ENCODE results near the gene RPS6KA2. TPM values are rescaled to one million over a fixed set of nuclear protein-coding genes. Genes with fewer than 3 reads are reported as not detected.
"Not testable (repeated sequence)": the region's sequence is repeated elsewhere in the genome, so short reads cannot be mapped to it uniquely, and the experiment has no call there.

Gene RPS6KA2
- total RNA-seq, 3 donors from 2014 or later (not counting 1 experiment from before 2014, with no cell fraction given), result 2.8 to 4.5 (median 2.9) TPM

- Histone ChIP-seq H3K4me3 (ENCODE audit: low read length) (no peak overlapping the region), H3K36me3 (ENCODE audit: control insufficient read depth, insufficient read depth, low read length) (no peaks in the 10 kb centered on the region), H3K27ac (ENCODE audit: low read length) (no peak overlapping the region), H3K4me1 (ENCODE audit: control insufficient read depth, insufficient read depth, low read length) (peaks cover 8% of the 10 kb centered on the region), H3K27me3 (ENCODE audit: control insufficient read depth, insufficient read depth, low read length) (no peaks in the 10 kb centered on the region), H3K9me3 (ENCODE audit: control insufficient read depth, insufficient read depth, low read length) (no peaks in the 10 kb centered on the region)
- Mint-ChIP-seq H3K27me3 (ENCODE audit: low read depth in 2 of 2) (peaks cover 9 to 10% of the 10 kb centered on the region in 2 donors), H3K4me1 (no peaks in the 10 kb centered on the region), H3K27ac (no peak overlapping the region), H3K36me3 (no peaks in the 10 kb centered on the region), H3K9me3 (no peaks in the 10 kb centered on the region), H3K4me3 (no peak overlapping the region)
- intact Hi-C loops (cut with micrococcal nuclease), result no loop called here
- DNase-seq (no peak), ATAC-seq (no peak)
- TF ChIP-seq, protein P1, sequence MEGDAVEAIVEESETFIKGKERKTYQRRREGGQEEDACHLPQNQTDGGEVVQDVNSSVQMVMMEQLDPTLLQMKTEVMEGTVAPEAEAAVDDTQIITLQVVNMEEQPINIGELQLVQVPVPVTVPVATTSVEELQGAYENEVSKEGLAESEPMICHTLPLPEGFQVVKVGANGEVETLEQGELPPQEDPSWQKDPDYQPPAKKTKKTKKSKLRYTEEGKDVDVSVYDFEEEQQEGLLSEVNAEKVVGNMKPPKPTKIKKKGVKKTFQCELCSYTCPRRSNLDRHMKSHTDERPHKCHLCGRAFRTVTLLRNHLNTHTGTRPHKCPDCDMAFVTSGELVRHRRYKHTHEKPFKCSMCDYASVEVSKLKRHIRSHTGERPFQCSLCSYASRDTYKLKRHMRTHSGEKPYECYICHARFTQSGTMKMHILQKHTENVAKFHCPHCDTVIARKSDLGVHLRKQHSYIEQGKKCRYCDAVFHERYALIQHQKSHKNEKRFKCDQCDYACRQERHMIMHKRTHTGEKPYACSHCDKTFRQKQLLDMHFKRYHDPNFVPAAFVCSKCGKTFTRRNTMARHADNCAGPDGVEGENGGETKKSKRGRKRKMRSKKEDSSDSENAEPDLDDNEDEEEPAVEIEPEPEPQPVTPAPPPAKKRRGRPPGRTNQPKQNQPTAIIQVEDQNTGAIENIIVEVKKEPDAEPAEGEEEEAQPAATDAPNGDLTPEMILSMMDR (IDR thresholded peaks at IDR 0.05), result no peak
- WGBS (ENCODE audit: insufficient coverage), result 93% methylated on average over 13 of the region's 13 CpGs
Observed at GRCh38 chr6:166388290-166389004, 238.6 kb downstream of the RPS6KA2 start.

DNA sequence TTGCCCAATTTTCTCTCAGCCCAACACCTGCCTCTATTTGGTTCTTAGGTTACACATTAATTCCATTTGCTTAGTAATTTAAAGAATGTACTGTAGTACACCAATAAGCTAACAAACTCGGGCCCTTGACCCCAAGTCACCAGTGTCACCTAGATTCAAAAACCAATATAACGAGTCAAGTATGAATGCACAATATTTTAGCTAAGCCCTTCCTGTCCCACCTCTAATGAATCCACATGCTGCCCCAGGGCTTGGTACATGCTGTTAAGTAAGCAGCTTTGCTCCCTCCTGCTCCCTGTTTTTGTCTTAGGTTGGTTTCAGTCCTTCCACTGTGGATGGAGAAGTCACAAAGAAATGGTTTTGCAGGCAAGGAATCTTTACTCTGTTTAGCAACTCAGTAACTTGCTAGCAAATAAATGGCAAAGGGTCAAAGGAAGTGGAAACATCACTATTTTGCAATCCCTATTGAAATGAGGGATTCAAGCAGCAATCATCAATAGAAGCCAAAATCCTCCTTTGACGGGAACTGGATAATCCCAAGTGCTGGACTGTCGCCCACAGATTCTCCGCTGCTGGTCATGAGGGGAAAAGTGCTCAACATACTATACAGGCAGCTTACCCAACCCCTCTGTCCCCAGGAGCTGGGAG is 239.3 kb downstream of the RPS6KA2 start:
- peaks cover 5 to 10% of the 10 kb centered on the region in 2 donors for H3K27me3 Mint-ChIP-seq (ENCODE audit: low read depth in 2 of 2)

DNA sequence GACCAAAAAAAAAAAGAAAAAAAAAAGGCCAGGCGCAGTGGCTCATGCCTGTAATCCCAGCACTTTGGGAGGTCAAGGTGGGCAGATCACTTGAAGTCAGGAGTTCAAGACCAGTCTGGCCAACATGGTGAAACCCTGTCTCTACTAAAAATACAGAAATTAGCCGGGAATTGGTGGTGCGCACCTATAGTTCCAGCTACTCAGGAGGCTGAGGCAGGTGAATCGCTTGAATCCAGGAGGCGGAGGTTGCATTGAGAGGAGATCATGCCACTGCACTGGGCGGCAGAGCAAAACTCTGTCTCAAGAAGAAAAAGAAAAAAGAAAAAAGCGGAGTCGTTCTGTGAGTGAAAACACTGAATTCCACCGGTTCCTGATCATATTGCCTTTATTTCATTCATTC is 240.0 kb downstream of the RPS6KA2 start:
- H3K36me3 Mint-ChIP-seq; H3K4me3 ChIP-seq (ENCODE audit: low read length); DNase-seq; H3K9me3 Mint-ChIP-seq; ATAC-seq; H3K36me3 ChIP-seq (ENCODE audit: control insufficient read depth, insufficient read depth, low read length); H3K27ac Mint-ChIP-seq; H3K27me3 ChIP-seq (ENCODE audit: control insufficient read depth, insufficient read depth, low read length); H3K4me3 Mint-ChIP-seq; H3K27me3 Mint-ChIP-seq (ENCODE audit: low read depth in 2 of 2); H3K4me1 Mint-ChIP-seq; H3K27ac ChIP-seq (ENCODE audit: low read length); H3K9me3 ChIP-seq (ENCODE audit: control insufficient read depth, insufficient read depth, low read length); intact Hi-C loops (cut with micrococcal nuclease): not testable (repeated sequence)
- peaks cover 13% of the 10 kb centered on the region for H3K4me1 ChIP-seq (ENCODE audit: control insufficient read depth, insufficient read depth, low read length)
- WGBS (ENCODE audit: insufficient coverage), result 97% methylated on average over 9 of the region's 9 CpGs

More for the DNA sequence above, 239.3 kb downstream of the RPS6KA2 start:
- no peak overlapping the region for H3K27ac Mint-ChIP-seq
- Histone ChIP-seq H3K36me3 (ENCODE audit: control insufficient read depth, insufficient read depth, low read length) (no peaks in the 10 kb centered on the region), H3K27me3 (ENCODE audit: control insufficient read depth, insufficient read depth, low read length) (no peaks in the 10 kb centered on the region), H3K9me3 (ENCODE audit: control insufficient read depth, insufficient read depth, low read length) (no peaks in the 10 kb centered on the region), H3K4me1 (ENCODE audit: control insufficient read depth, insufficient read depth, low read length) (peaks cover 10% of the 10 kb centered on the region), H3K27ac (ENCODE audit: low read length) (no peak overlapping the region), H3K4me3 (ENCODE audit: low read length) (no peak overlapping the region)
- H3K4me3 Mint-ChIP-seq, result no peak overlapping the region
- TF ChIP-seq, protein P1 (IDR thresholded peaks at IDR 0.05), result no peak
- H3K36me3 Mint-ChIP-seq, result no peaks in the 10 kb centered on the region
- no peaks in the 10 kb centered on the region for H3K9me3 Mint-ChIP-seq
- WGBS (ENCODE audit: insufficient coverage), result 92% methylated on average over 5 of the region's 5 CpGs
- ATAC-seq (no peak), DNase-seq (no peak)
- intact Hi-C loops (cut with micrococcal nuclease), result no loop called here
- H3K4me1 Mint-ChIP-seq, result no peaks in the 10 kb centered on the region

DNA sequence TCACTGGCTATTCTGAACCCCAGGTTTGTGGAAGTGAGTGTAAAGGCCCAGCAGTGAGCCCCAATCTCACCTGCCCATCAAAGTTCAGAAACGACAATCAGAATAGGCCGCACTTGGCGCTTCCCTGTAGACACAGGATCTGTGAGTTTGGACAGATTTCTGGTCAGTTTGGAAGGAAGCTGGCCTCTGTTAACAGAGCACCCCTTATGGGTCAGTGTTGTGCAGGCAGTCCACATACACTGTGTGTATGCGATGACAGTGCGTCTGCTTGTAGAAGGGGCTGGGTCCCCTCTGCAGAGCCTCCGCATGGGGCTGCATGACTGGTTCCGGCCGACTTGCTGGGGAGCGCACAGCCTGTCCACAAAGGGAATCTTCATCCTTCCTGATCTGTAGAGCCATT is 240.9 kb downstream of the RPS6KA2 start:
- Histone ChIP-seq H3K36me3 (ENCODE audit: control insufficient read depth, insufficient read depth, low read length) (no peaks in the 10 kb centered on the region), H3K27me3 (ENCODE audit: control insufficient read depth, insufficient read depth, low read length) (no peaks in the 10 kb centered on the region), H3K4me3 (ENCODE audit: low read length) (no peak overlapping the region), H3K4me1 (ENCODE audit: control insufficient read depth, insufficient read depth, low read length) (peaks cover 15% of the 10 kb centered on the region), H3K9me3 (ENCODE audit: control insufficient read depth, insufficient read depth, low read length) (no peaks in the 10 kb centered on the region), H3K27ac (ENCODE audit: low read length) (no peak overlapping the region)
- intact Hi-C loops (cut with micrococcal nuclease), result no loop called here
- Mint-ChIP-seq H3K9me3 (no peaks in the 10 kb centered on the region), H3K27ac (no peak overlapping the region), H3K36me3 (no peaks in the 10 kb centered on the region), H3K4me3 (no peak overlapping the region), H3K27me3 (ENCODE audit: low read depth in 2 of 2) (peaks cover 0 to 9% of the 10 kb centered on the region in 2 donors), H3K4me1 (peaks cover 8 to 9% of the 10 kb centered on the region in 2 donors)
- ATAC-seq, result no peak
- TF ChIP-seq, protein P1 (IDR thresholded peaks at IDR 0.05), result no peak
- no peak for DNase-seq
- WGBS (ENCODE audit: insufficient coverage), result 96% methylated on average over 9 of the region's 9 CpGs

Data from natural killer cell (primary cell).